Mucosa of gallbladder (tissue), 1 donor: Measurements from ENCODE around the gene SREK1. TPM values are rescaled to one million over a fixed set of nuclear protein-coding genes. Genes with fewer than 3 reads are reported as not detected.
"Not testable (repeated sequence)": the region's sequence is repeated elsewhere in the genome, so short reads cannot be mapped to it uniquely, and the experiment has no call there.

Experiments used
- DNase-seq: peaks from one replicate; pipeline ENCODE4 v3.0.0-alpha.2; 2020; ENCODE audit warnings: low spot score
- total RNA-seq: library from RNA; stranded (reverse); gene quantifications from one replicate; pipeline ENCODE4 v1.2.1, GENCODE V29; 2021
- donor health status: DM: no; HTN: no; CAD: no.

Gene SREK1, protein sequence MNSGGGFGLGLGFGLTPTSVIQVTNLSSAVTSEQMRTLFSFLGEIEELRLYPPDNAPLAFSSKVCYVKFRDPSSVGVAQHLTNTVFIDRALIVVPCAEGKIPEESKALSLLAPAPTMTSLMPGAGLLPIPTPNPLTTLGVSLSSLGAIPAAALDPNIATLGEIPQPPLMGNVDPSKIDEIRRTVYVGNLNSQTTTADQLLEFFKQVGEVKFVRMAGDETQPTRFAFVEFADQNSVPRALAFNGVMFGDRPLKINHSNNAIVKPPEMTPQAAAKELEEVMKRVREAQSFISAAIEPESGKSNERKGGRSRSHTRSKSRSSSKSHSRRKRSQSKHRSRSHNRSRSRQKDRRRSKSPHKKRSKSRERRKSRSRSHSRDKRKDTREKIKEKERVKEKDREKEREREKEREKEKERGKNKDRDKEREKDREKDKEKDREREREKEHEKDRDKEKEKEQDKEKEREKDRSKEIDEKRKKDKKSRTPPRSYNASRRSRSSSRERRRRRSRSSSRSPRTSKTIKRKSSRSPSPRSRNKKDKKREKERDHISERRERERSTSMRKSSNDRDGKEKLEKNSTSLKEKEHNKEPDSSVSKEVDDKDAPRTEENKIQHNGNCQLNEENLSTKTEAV
- total RNA-seq, result 54.1 TPM

DNA sequence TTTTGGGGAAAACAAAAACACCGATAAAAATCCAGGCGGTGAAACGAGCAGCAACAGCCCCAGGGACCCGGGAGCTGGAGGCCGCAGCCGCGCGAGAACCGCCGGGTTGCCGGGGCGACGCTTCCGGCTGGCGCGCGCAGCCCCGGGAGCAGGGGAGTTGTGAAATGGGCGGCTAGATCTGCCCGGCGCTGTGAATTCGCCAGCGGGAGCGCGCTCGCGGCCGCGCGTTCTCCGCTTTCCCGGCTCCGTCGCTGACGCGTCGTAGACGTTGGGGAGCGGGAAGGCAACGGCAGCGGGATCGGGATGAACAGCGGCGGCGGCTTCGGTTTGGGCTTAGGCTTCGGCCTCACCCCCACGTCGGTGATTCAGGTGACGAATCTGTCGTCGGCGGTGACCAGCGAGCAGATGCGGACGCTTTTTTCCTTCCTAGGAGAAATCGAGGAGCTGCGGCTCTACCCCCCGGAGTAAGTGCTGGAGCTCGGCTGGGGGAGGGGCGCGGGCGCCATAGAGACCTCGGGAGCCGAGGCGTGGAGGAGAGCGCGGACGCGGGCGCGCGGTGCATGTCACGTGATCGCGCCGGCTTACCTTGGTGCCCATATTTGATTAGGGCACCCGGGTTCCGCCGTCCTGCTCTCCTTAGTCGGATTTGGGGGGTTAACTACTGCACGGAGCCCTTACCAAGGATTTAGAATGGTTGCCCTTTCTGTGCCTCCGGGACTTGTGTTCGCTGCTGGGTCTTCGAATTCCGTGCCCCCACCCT is at the start of gene SREK1:
Gene SREK1 (plus strand): TSS at position 227 of the 760 bp plus-strand sequence. CDS start 77 bp downstream, at position 304.
- peak; percentile 93 for DNase-seq

DNA sequence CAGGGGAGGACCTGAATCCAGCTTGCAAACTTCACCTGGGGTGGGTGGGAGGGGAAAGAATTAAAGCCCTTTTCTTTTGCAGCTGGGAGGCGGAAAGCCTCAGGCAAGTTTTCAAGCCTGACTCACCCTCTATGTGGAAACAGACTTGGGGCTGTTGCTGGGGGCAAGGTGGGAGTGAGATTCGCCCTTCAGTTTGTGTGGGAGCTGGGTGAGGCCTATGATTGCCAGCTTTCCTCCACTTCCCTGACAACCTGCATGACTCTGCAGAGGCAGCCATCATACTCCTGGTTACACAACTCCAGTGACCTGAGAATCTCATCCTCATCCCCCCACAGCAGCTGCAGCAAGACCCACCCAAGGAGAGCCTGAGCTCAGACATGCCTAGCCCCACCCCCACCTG is 43.2 kb upstream of the SREK1 start:
- no peak for DNase-seq

DNA sequence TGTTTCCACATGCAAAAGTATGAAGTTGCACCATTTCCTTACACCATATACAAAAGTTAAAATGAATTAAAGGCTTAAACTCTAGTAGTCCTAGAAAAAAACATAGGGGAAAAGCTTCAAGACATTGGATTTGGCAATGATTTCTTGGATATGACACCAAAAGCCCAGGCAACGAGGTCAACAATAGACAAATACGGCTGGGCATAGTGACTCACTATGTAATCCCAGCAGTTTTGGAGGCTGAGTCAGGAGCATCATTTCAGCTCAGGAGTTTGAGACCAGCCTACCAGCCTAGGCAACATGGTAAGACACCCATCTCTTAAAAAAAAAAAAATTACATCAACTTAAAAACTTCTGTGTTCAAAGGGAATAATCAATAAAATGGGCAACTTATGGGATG is 30.9 kb upstream of the SREK1 start:
- no peak for DNase-seq

DNA sequence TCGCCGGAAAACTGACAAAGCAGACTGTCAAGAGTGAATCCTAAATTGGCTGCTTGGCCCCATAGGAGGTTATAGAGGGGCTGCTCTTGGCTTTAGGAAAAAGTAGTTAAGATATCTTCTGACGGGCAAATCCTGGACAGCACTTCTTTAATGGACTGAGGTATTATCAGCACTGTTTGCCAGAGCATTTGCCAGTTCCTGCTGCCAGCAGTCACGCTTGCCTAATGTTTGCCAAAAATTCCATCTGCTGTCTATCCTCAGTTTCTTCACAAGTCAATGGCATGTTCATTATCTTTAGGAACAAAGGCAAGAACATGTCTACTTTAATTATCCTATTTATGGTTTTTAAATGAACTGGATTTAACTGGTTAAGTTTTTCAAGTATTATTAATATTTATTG is 25.8 kb upstream of the SREK1 start:
- no peak for DNase-seq

DNA sequence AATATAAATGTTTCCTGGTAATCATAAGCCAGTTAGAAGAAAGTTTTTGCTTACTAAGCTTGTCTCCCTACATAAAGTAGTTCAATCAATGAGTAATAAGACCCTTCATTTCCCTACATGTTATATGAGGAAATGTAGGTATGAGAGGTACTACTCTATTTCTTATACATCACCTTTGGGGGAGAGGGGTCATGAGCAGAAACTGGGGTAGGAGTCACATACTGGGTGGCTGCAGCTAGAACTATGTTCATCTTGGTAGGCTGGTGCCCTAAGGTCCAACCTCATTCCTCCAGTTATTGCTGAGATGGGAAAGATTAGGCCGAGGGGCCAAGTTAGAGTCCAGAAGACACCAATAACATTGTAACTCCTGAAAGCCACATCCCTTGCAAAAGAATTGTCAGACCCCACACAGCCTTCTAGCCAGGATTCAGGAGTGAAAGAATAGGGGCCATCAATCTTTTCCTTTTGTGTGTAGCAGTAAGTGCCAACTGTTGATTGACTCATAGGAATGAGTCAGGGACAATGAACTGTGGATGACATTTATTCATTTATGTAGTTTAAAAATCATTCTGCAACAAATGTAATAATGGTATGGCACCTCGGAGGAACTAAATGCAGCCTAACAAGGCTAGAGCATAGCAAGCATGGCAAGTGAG is 21.6 kb upstream of the SREK1 start:
- no peak for DNase-seq

DNA sequence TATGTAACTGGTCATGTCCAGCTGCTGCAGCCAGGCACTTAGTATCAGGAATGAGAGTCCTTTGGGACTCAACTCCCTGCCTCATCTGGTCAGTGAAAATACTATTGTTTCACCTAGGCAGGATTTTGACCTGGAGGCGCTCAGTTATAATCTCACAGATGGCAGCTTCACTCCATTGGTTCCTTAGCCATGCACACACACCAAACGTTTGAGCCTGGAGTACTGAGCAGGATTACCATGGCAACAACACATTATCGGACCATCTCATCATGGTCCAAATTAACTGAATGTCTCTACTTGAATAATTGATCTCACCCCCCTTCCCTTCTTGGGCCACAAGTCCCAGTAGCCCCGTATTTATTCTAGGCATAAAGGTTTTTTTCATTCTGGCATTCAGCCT is 15.0 kb upstream of the SREK1 start:
- no peak for DNase-seq

DNA sequence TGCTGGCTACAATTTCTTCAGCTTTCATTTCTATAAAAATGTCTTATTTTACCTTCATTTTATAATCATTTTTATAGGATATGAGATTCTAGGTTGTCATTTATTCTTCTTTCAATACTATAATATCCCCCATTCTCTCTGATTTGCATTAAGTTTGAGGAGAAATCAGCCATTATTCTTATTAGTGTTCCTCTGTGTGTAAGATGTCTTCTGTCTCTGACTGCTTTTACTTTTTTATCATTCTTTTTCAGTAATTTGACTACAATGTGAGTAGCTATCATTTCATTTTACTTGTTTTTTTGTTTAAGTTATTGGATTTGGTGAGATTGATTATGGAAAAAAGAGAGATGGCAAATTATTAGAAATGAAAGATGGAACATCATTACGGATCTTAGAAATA is 13.6 kb upstream of the SREK1 start:
- no peak for DNase-seq

DNA sequence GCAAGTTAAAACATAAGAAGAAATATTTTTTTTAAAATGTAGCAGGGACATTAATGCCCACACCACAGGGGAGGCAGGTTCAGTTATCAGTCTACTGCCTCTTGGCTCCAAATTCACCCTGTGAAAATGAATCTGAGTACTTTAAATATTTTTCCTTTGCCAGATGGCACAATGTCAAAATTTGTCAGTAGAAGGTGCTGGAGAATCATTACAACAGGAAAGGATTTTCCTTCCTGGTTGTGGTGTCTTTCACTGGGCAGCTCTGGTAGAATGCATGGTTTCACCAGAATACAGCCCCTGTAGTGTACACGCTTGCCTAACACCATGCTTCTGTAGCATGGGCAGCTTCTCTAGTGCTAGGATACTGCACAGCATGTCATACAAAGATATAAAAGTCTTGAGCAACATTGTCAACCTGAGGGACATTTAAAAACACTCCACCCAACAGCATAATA is 9.7 kb upstream of the SREK1 start:
- no peak for DNase-seq

DNA sequence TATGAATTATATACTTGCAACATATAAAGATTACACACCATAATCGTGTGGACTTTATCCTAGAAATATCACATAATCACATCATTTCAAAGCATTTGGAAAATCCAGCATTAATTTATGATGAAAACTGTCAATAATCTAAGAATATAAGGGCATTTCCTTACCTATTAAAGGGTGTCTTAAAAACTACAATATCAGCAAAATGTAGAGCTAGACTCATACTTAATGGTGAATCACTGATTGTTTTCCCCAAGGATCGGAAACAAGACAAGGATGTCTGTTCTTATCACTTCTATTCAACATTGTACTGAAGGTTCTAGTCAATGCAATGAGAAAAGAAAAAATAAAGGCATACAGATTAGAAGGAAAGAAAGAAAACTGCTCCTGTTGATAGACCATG is 8.0 kb upstream of the SREK1 start:
- DNase-seq, result no peak

DNA sequence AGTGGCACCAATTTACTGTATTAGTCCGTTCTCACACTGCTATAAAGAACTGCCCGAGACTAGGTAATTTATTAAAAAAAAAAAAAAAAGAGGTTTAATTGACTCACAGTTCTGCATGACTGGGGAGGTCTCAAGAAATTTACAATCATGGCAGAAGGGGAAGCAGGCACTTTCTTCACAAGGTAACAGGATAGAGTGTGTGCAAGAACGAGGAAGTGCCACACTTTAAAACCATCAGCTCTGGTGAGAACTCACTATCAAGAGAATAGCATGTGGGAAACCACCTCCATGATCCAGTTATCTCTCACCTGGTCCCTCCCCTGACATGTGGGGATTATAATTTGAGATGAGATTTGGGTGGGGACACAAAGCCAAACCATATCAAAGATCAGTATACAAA is 7.2 kb upstream of the SREK1 start:
- DNase-seq, result not testable (repeated sequence)

DNA sequence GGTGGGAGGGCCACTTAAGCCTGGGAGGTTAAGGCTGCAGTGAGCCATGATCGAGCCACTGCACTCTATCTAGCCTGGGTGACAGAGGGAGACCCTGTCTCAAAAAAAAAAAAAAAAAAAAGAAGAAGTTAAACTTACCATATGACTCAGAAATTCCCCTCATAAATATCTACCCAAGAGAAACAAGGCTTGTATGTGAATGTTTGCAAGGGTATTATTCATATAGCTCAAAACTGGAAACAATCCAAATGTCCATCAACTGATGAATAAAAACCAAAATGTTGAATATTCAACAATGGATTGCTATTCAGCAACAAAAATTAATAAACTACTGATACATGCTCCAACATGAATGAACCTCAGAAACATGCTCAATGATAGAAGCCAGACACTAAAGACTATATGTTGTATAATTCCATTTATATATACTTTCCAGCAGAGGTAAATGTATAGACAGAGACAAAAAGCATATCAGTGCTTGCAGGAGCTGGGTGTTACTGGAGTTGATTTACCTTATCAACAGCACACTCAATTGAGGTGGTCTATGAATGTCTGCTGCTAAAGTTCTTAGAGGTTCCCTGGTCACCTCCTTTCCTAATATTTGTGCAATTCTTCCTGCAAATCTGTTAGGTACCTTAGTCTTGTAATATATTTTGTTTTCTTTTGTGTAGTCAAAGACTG is 5.3 kb upstream of the SREK1 start:
- DNase-seq, result no peak

DNA sequence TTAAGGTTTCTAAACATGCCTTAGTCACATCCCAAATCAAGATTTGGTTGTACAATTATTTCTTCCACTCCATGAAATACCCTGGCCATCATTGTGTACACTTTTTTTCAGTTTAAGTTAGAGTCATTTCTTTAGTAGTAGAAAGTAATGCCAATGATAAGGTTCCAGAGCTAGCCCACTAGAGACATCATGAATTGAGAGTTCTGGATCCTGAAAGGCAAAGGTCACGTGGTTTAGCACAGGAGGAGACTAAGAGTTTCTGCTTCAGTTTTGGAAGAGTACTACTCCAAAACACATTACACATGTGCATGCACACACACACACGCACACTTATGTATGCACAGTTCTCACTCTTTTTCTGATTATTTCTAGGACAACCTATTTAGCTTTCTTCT is 4.8 kb upstream of the SREK1 start:
- no peak for DNase-seq

DNA sequence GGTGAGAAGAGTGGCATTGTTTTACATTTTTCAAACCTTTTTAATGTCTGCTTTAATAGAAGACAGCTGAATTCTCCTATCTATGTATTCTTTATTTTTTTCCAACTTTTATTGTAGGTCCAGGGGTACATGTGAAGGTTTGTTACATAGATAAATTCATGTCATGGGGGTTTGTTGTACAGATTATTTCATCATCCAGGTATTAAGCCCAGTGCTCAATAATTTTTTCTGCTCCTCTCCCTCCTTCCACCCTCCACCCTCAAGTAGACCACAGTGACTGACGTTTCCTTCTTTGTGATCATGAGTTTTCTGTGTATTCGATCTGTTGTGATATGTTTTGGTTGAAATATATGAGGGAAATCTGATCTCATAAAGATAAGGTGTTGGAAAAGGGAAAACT is 1.7 kb upstream of the SREK1 start:
- DNase-seq, result no peak

DNA sequence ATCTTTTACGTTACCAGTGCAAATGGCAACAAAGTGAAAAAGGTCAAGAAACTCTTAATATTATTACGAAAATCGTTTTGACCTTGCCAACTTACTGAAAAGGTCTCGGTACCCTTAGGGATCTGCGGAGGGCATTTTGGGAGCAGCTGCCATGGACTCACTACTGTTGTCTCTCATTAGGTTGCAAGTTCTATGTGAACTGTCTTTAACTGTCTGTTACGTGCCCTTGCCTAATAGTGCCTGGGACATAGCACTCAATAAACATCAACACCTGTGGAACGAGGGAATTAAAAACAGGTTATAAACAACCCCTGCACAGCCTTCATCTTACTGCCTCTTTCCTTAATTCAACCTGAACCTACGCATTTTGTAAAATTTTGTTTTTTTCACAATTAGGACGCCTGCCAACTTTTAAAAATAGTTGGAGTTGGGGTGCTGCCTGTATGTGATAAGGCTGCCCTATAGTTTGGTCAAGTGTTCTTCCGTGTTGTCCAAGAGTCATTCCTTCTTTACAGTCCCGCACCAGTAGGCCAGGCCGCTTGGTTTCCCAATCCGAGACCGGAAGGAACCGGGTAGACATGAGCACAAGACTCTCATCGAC is 527 bp upstream of the SREK1 start:
- DNase-seq, result no peak

DNA sequence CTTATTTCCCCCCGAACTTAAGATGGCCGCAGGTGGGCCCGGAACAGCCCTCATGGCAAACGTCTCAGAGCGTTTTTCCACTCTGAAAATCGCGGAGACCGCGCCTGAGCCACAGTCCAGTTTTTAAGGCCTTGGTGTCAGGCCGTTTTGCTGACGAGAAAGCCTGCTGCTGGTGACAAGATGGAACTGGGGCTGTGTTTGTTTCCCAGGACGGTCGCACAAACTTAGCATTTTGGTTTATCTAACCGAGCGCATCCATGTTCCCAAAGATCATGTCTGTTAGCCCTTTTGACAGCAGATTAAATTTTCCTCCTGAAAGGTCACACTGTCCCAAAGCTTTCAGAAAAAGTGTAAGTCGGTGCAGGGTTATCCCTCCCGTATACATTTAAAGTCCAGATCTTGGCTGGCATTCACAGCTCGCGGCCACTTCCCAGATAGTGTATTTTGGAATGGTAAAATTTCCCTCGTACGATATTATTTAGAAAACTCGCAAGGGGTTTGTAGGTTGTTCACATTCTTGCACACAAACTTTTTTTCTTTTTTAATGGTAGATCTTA is 812 bp downstream of the SREK1 start:
- no peak for DNase-seq

DNA sequence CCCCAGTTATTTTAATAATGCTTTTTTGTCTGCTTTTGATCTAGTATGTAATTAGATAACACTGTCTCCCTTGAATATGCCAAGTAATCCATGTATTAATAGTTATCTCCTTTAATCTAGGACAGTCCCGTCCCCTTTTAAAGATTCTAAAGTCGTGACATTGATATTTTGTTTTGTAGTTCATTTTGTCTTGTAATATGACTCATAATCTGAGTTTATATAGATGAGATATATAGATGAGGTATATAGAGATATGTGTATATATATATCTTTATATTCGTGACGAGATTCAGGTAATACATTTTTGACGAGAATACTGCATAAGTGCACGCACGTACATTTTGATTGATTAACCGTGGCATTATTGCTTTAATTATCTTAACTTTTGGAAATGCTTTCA is 1.6 kb downstream of the SREK1 start:
- DNase-seq, result no peak

DNA sequence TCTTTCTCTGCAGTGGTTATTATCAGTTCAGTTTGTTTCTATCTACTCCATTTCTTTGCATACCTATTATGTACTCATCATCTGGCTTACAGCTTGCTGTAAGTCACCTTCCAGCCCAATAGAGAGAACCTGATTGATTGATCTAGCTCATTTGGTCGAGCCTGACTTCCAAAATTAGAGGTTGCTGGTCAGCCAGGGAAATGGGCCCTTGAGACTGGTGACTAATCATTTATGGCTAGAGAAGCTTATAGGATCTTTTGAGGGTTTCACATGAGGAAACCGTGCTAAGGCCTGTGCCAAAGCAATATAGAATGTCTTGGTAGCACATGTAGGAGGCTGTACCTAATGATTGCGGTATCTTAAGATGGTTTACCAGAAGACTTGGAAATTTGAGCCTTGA is 5.8 kb downstream of the SREK1 start:
- DNase-seq, result no peak

DNA sequence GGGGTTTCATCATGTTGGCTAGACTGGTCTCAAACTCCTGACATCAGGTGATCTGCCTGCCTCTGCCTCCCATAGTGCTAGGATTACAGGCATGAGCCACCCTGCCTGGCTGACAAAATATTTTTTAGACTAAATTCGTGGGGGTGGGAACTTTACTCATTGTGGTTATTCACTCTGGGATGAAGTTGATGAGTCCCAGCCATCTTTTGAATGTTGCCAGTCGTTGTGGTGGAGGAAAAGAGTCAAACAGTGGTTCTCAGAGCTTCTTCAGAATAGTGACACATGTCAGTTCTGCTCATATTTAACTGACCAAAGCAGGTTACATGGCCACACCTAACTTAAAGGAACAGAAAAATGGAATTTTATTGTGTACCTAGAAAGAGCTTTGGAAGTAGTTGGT is 6.9 kb downstream of the SREK1 start:
- no peak for DNase-seq

DNA sequence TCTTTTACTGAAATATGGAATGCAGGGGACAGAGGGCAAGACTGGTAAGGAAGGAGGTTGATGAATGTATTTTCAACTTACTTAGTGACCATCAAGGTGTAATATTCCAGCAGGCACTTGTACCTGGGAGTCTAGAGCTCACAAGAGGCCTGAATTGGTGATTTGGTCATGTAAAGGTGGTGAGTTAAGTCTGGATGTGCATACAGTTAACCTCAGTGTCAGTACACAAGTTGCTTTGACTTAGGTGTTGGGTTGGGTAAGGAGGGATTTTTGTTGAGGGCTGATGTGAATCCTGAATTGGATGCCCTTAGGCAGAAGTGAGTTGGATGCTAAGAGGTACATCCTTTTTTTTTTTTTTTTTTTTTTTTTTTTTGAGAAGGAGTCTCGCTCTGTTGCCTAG is 7.4 kb downstream of the SREK1 start:
- no peak for DNase-seq

DNA sequence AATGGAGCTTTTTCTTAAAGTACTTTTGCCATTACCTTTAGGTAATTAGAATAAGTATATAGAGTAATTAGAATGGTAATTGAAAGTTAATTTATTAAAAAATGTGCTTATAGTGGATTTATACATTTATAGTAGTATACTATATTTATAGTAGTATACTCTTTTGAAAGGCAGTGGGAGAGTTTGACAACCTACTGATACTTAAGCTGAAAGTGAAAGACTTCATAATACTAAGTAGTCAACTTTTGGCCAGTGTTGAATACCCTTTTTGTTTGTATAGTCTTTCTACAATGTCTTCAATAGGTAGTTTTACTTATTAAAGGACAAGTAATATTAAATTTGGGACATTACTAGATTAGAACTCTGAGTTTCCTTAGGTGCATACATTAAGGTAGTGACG is 12.9 kb downstream of the SREK1 start:
- no peak for DNase-seq

DNA sequence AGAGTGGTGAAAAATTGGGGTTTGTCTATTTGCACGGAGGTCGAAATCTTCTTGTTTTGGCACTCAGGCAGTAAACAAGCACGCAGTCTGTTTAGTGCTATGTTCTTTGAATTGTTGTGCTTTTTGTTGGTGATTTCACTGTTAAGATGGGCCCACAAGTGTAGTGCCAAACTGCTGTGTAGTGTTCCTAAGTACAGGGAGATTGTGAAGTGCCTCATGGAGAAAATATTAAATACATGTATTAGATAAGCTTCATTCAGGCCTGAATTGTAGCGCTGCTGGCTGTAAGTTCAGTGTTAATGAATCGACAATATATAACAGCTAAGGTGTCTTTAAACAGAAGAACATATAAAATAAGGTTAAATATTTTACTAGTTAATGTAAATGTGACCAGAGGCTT is 17.3 kb downstream of the SREK1 start:
- DNase-seq, result no peak
